ENCODE results near the gene MTCH2.
A peak's percentile ranks its signal among the peaks of the same experiment; 100 is the strongest.
"Not testable (repeated sequence)": the region's sequence is repeated elsewhere in the genome, so short reads cannot be mapped to it uniquely, and the experiment has no call there.

MTCH2 gene

DNA sequence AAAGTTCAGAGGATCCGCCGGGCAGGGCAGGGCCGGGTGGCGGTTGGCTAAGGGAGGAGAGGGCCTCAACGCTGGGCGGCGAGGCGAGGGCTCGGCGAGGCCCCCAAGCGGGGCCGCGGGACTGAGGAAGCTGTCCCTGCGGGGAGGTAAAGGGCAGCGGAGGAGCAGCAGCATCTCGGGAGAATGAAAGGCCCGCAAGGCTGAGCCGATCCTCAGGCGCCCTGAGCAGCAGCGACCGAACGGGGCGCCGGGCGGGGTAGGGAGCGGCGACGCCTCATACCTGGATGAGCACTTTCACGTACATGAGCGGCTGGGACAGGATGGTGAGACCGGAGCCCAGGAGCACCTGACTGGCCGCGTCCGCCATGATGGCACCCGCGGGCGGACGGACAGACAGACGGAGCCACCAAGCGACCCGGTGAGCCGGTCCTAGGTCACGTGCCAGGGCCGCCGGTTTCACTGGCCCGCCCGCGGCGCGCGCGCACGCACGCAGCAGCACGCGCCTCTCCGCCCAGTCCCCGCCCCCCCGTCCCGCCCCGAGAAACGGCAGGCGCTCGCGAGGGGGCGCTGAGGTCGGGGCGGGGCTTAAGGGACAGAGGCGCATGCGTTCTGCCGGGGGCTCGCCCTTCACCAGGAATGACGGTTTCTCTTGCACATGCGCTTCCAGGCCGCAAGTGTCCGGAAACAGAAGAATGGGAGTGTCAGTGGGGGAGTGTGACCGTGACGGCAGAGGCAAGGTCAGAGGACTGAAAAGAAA is at the start of gene MTCH2:
MTCH2 (minus strand) TSS at position 461 of the 757 bp plus-strand sequence; CDS start at position 367, 94 bp downstream.
- peak; percentile 86 to 91 for DNase-seq (ENCODE audit: low read depth in 2 of 2, low spot score in 1 of 2)

DNA sequence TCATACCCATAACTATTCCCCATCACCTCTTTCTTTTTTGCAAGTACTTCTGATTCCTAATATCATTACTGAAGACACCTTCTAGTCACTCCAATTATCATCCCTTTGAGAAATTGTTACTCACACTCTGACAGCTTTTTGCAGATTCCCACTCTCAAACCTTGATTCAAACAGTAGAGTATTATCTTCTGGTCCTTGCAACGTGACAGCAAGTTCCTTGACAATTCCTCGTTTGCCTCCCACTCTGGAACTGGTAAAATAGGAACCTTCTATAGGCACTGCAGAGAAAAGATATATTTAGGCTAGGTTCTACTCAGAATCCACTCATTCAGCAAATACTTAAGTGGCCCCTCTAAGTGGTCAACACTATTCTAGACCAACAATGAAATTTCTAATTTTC is 49.6 kb upstream of the MTCH2 start:
- no peak for DNase-seq (ENCODE audit: low read depth in 2 of 2, low spot score in 1 of 2)

DNA sequence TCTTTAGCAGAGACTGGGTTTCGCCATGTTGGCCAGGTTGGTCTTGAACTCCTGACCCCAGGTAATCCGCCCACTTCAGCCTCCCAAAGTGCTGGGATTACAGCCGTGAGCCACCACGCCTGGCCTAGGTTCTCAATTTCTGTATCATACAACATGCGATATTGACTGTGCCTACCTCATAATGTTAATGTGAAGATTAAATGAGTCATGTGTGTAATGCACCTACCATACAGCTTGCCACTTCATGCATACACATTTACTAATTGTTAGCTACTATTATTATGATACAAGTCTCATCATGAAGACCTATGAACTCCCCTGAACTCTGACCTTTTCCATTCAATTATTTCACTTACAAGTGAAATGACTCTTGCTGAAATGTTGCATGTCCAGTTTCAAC is 47.1 kb upstream of the MTCH2 start:
- no peak for DNase-seq (ENCODE audit: low read depth in 2 of 2, low spot score in 1 of 2)

DNA sequence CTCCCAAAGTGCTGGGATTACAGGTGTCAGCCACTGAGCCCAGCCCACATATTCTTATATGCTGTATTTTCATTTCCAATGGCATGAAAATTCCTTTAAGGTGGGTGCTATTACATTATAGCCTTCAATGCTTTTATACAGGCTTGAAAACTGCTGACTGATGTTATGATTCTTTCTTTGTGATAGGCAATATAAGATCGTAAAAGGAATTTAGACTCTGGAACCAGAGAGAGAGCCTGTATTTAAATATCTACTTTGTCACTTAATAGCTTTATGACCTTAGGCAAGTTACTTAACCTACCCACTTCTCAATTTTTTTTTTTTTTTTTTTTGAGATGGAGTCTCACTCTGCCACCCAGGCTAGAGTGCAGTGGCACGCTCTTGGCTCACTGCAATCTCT is 46.6 kb upstream of the MTCH2 start:
- DNase-seq (ENCODE audit: low read depth in 2 of 2, low spot score in 1 of 2), result no peak

- DNase-seq (ENCODE audit: low read depth in 2 of 2, low spot score in 1 of 2), result no peak
Measured at GRCh38 chr11:47688111-47688510, 45.8 kb upstream of the MTCH2 start.

GRCh38 chr11:47686704-47687103 is 44.3 kb upstream of the MTCH2 start:
- not testable (repeated sequence) for DNase-seq (ENCODE audit: low read depth in 2 of 2, low spot score in 1 of 2)

DNA sequence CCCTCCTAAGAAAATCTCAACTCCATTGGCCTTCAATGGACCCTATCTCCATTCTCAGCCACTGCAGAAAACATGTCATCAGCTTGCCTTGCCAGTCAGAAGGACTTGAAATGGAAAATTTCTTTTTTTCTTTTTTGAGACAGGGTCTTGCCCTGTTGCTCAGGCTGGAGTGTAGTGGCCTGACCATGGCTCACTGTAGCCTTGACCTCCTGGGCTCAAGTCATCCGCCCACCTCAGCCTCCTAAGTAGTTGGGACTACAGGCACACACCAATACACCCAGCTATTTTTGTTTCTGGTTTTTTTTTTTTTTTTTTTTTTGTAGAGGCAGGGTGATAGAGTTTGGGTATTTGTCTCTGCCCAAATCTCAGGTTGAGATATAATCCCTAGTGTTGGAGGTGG is 43.8 kb upstream of the MTCH2 start:
- DNase-seq (ENCODE audit: low read depth in 2 of 2, low spot score in 1 of 2), result no peak

- DNase-seq (ENCODE audit: low read depth in 2 of 2, low spot score in 1 of 2), result no peak
Measured at GRCh38 chr11:47675851-47676250, 33.5 kb upstream of the MTCH2 start.

DNA sequence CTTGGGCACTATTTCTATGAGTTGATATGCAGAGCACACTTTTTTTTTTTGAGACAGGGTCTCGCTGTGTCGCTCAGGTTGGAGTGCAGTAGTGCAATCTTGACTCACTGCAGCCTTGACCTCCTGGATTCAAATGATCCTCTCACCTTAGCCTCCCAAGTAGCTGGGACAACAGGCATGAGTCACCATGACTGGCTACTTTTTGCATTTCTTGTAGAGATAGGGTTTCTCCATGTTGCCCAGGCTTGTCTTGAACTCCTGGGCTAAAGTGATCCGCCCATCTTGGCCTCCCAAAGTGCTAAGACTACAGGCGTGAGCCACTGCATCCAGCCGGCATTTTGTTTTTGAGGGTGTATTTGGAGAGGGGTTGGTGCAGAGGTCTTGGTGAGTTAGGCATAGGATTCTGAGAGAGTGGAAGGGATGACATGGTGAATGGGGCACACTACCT is 29.9 kb upstream of the MTCH2 start:
- no peak for DNase-seq (ENCODE audit: low read depth in 2 of 2, low spot score in 1 of 2)

DNA sequence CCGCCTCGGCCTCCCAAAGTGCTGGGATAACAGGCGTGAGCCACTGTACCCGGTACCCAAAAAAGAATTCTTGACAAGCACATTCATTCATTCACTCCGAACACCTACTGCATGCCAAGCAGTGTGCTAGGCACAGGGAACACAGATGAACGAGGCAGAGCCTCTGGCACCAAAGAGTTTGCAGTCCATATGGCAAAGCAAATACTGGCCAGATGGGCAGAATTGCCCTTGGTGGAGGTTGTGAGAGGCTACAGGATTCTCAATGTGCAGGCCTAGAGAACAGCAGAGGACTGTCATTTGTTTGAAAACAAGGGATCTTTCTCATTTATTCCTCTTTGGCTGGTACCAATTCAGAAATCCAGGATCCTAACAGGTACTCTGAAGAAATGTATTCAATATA is 27.5 kb upstream of the MTCH2 start:
- no peak for DNase-seq (ENCODE audit: low read depth in 2 of 2, low spot score in 1 of 2)

- no peak for DNase-seq (ENCODE audit: low read depth in 2 of 2, low spot score in 1 of 2)
Measured at GRCh38 chr11:47668665-47669064, 26.3 kb upstream of the MTCH2 start.

GRCh38 chr11:47667555-47667954 is 25.2 kb upstream of the MTCH2 start:
- DNase-seq (ENCODE audit: low read depth in 2 of 2, low spot score in 1 of 2), result no peak

- DNase-seq (ENCODE audit: low read depth in 2 of 2, low spot score in 1 of 2), result no peak
Measured at GRCh38 chr11:47667135-47667534, 24.8 kb upstream of the MTCH2 start.

DNA sequence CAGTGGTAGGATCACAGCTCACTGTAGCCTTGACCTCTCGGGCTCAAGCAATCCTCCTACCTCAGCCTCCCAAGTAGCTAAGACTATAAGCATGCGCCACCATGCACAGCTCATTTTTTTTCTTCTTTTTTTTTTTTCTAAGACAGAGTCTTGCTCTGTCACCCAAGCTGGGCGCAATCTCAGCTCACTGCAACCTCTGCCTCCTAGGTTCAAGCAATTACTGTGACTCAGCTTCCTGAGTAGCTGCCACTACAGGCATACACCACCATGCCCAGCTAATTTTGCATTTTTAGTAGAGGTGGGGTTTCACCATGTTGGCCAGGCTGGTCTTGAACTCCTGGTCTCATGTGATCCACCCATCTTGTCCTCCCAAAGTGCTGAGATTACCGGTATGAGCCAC is 22.6 kb upstream of the MTCH2 start:
- not testable (repeated sequence) for DNase-seq (ENCODE audit: low read depth in 2 of 2, low spot score in 1 of 2)

DNA sequence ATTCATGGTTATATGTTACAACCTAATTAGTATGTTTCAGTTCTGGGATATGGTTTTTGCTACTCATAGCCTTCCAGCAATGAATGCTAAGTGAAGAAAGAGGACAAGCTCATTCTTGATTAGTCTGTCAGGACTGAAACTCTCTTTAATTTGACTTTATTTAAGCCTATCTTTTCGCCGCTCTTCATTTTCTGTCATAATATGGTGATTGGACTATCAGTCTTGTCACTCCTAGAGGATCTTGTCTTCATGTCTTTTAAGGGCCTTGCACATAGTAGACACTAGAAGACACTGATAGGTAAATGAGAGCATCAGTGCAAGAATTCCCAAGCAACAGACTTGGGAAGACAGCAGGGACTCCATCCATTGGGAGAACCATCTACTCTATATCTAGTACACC is 18.9 kb upstream of the MTCH2 start:
- DNase-seq (ENCODE audit: low read depth in 2 of 2, low spot score in 1 of 2), result no peak

DNA sequence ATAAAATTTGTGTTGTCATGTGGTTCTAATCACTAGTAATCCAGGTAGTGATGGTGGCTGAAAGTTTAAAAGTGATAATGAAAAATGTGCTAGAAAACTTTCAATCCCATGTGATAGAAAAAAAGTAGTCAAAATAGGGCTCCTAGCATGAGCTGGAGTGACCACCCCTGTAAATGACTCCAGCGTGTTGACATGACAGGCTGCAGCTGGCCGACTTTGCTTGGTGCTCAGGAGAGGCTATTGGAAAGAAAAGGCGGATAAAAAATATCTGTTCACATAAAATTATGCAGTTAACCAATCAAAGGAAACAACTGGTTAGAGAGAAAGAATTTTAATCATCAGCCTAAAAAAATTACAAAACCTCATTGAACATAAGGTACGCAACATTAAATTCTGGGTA is 16.9 kb upstream of the MTCH2 start:
- no peak for DNase-seq (ENCODE audit: low read depth in 2 of 2, low spot score in 1 of 2)

DNA sequence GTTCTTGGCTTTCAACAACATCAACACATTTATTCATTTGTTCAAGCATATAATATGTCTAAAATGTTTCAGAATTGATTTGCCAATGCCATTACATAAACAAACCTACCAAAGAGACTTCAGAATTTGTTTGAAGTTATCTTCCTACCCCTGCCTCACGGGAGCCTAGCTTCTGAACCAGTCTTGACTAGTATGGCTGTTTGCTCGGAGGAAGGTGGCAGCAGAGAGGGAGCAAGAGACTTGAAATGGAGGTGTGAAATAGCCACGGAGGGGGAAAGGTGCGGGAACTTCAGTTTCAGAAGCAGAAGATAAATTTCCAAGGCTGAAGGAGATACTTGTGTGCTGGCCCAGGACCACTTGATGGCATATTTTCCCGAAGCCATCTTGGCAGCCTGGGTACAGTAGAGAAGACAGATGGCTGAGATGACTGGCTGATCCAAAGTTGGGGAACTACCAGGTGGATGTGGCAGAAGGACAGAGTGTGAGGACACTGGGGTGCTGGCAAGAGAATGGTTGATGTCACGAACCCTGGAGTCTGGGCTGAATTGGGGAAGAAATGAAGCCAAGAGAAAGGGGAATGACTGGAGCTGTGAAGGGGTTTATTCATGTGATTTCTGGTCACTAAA is 14.0 kb upstream of the MTCH2 start:
- DNase-seq (ENCODE audit: low read depth in 2 of 2, low spot score in 1 of 2), result no peak

- DNase-seq (ENCODE audit: low read depth in 2 of 2, low spot score in 1 of 2), result no peak
Measured at GRCh38 chr11:47651818-47652469, 9.6 kb upstream of the MTCH2 start.

GRCh38 chr11:47649276-47649675 is 6.9 kb upstream of the MTCH2 start:
- DNase-seq (ENCODE audit: low read depth in 2 of 2, low spot score in 1 of 2), result no peak

DNA sequence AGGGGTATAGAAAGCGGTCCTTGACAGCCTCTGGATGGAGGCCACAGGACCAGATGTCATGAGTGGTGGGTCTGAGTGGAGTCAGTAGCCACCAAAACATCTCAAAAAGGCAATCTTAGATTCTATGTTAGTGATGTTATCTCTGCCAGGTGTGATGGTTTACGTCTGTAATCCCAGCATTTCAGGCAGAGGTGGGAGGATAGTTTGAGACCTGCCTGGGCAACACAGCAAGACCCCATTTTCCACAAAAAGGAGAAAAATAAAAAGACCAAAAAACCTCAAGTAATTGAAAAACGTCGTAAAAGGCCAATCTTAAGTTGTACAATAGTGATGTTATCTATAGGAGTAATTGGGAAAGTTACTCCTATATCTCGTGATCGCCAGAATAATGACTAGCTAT is 3.7 kb upstream of the MTCH2 start:
- DNase-seq (ENCODE audit: low read depth in 2 of 2, low spot score in 1 of 2), result no peak

DNA sequence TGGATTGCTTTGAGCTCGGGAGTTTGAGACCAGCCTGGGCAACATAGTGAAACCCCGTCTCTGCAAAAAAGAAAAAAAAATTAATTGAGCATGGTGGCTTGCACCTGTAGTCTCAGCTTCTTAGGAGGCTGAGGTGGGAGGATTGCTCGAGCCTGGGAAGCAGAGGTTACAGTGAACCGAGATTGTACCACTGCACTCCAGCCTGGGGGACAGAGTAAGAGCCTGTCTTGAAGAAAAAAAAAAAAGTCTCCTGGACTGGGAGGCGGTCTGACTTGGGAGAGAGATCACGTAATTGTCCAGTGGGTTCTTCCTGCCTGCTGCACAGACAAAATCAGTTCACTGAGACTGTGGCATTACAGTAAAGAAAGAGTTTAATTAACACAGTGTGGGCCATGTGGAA is 3.1 kb upstream of the MTCH2 start:
- DNase-seq (ENCODE audit: low read depth in 2 of 2, low spot score in 1 of 2), result no peak

GRCh38 chr11:47641600-47642098 is 710 bp downstream of the MTCH2 start:
- DNase-seq (ENCODE audit: low read depth in 2 of 2, low spot score in 1 of 2), result no peak
